Measurements from ENCODE around the gene TMEM39B. TPM values are rescaled to one million over a fixed set of nuclear protein-coding genes. Genes with fewer than 3 reads are reported as not detected.
"Not testable (repeated sequence)": the region's sequence is repeated elsewhere in the genome, so short reads cannot be mapped to it uniquely, and the experiment has no call there.

Gene TMEM39B
- polyA plus RNA-seq, 10 donors = 11.6 to 19.1 (median 13.2) TPM

DNA sequence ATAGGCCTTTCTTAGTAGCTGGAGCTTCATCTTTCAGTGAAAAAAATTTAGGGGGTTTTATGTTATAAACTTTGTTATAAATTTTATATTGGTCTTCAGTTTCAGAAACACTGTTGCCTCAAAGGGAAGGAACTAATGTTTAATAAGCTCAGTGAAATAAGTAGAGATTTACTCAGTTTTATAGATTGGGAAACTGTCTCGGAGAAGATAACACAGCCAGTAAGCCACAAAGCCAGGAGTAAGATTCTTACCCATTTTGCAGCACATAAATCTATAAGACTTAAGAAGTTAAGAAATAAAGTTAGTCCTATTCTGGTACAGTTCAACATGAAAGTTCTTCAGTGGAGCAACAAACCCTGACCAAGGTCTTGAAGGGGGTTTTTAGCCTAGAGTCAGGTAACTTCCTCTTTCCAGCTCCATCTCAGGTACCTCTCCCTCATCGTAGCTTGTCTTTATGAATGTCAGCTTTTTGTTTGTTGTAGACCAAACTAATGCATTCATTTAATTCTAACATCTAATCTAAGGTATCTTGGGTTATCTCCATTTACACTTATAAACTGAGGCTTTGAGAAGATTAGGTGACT is 38.4 kb downstream of the TMEM39B start:
- DNase-seq = no peak

DNA sequence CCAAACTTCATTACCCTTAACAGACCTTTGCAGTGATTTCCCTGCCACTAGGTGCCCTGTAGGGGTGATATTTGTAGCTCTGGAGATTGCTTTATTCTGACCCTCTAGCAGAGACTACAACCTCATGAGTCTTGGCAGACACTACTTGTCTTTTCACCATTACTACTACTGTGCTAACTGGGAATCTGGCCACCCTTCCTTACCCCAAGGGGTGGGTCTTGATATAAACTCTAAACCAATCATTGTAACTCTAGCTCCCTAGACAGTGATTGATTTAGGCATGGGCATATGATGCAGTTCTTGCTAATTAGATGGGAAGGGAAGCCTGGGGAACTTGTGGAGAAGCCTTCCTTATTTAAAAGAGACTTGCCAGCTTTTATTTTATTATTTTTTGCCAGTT is 39.0 kb downstream of the TMEM39B start:
- DNase-seq = no peak

DNA sequence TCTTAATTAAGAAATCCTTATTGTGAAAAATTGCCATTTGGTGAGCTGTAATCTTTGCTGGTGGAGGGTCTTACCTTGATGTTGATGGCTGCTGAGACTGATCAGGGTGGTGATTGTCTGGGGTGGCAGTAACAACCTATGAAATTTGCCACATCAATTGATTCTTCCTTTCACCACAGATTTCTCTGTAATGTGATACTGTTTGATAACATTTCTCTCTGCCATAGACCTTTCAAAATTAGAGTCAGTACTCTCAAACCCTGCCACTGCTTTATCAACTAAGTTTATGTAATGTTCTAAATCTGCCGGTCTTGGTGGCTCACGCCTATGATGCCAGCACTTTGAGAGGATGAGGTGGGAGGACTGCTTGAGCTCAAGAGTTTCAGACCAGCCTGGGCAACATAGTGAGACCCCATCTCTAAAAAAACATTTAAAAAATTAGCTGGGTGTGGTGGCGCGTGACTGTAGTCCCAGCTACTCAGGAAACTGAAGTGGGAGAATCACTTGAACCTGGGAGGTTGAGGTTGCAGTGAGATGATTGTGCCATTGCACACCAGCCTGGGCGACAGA is 40.2 kb downstream of the TMEM39B start:
- no peak for DNase-seq

DNA sequence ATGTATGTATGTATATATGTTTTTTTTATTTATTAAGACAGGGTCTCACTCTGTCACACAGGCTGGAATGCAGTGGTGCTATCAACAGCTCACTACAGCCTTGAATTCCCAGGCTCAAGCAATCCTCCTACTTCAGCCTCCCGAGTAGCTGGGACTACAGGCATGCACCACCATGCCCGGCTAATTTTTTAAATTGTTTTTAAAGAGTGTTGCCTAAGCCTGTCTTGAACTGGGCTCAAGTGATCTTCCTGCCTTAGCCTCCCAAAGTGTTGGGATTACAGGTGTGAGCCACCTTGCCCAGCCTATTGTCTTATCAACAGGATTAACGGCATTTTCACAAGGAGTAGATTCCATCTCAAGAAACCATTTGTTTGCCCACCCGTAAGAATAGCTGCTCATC is 40.7 kb downstream of the TMEM39B start:
- not testable (repeated sequence) for DNase-seq

DNA sequence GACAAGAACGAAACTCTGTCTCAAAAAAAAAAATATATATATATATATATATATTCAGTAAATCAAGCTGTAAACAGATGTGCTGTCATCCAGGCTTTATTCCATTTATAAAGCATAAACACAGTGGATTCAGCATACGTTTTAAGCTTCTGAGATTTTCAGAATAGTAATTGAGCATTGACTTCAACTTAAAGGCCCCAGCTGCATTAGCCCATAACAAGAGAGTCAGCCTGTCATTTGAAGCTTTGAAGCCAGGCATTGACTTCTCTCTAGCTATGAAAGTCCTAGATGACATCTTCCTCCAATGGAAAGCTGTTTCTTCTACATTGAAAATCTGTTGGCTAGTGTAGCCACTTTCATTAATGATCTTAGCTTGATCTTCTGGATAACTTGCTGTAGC is 41.7 kb downstream of the TMEM39B start:
- DNase-seq = no peak

DNA sequence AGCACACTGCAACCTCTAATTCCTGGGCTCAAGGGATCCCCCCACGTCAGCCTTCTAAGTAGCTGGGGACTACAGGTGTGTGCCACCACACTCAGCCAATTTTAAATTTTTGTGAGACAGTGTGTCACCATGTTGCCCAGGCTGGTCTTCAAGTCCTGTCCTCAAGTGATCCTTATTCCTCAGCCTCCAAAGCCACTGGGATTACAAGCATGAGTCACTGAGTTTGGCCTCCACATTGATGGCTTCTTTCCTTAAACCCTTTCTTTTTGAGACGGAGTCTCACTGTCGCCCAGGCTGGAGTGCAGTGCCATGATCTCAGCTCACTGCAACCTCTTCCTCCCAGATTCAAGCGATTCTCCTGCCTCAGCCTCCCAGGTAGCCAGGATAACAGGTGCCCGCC is 42.8 kb downstream of the TMEM39B start:
- DNase-seq = no peak

DNA sequence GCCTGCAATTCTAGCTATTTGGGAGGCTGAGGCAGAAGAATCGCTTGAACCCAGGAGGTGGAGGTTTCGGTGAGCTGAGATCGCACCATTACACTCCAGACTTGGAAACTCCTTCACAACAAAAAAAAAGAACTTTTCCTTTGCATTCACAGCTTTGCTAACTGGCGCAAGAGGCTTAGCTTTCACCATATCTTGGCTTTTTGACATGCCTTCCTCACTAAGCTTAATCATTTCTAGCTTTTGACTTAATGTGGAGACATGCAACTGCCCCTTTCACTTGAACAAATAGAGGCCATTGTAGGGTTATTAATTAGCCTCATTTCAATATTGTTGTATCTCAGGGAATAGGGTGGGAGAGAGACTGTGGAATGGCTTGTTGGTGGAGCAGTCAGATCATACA is 43.8 kb downstream of the TMEM39B start:
- DNase-seq = no peak

DNA sequence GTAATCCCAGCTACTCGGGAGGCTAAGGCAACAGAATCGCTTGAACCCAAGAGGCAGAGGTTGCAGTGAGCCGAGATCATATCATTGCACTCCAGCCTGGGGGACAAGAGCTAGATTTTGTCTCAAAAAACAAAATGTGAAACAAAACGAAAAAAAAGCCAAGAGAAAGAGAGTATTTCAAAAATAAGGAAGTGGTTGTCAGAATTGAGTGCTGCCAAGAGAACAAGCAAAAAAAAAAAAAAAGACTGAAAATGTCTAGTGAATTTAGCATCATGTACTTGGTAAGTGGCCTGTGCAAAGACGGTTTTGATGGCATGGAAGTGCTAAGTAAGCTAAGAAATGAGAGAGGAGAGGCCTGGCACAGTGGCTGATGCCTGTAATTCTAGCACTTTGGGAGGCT is 49.4 kb downstream of the TMEM39B start:
- DNase-seq = no peak

DNA sequence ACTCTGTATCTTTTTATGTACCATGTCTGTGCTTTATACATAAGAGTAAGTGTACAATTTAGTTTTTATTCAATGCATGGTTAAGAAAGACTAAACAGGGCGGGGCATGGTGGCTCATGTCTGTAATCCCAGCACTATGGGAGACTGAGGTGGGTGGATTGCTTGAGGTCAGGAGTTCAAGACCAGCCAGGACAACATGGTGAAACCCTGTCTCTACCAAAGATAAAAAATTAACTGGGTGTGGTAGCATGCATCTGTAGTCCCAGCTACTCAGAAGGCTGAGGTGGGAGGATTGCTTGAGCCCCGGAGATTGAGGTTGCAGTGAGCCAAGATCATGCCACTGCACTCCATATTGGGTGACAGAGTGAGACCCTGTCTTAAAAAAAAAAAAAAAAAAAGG is 50.6 kb downstream of the TMEM39B start:
- DNase-seq = not testable (repeated sequence)

DNA sequence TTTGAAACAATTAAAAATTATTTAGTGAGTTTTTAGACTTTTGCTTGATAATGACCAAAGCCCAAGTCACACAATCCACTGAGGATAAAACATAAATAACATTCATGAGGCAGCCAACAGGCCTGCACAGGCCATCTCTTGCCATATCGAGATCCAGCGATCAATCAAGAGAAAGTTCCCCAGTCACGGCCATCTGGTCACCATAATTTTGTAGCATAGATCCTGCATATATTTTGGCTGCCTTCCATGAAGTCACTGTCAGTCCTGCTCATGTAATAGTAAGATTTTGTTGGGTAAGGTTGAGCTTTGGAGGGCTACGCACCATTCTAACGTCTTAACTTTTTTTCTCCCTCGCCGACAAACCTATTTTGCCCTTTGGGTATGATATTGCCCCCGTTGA is 52.6 kb downstream of the TMEM39B start:
- no peak for DNase-seq

DNA sequence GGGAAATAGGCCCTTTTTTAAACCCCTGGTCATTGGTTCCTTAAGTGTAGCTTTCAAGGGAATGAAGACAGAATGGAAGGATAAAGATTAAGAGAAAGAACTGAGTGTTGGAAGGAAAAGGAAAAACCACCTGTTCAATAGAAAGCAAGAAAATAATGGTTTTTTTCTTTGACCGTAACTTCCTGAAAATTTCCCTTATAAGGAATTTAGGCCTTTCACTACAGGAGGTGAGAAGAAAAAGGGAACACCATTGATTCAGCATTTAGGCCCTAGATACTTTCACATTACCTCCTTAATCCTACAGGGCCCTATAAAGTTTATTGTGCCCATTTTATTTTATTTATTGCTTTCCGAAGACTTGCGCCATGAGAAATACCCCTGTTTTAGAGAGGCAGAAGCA is 54.0 kb downstream of the TMEM39B start:
- no peak for DNase-seq

DNA sequence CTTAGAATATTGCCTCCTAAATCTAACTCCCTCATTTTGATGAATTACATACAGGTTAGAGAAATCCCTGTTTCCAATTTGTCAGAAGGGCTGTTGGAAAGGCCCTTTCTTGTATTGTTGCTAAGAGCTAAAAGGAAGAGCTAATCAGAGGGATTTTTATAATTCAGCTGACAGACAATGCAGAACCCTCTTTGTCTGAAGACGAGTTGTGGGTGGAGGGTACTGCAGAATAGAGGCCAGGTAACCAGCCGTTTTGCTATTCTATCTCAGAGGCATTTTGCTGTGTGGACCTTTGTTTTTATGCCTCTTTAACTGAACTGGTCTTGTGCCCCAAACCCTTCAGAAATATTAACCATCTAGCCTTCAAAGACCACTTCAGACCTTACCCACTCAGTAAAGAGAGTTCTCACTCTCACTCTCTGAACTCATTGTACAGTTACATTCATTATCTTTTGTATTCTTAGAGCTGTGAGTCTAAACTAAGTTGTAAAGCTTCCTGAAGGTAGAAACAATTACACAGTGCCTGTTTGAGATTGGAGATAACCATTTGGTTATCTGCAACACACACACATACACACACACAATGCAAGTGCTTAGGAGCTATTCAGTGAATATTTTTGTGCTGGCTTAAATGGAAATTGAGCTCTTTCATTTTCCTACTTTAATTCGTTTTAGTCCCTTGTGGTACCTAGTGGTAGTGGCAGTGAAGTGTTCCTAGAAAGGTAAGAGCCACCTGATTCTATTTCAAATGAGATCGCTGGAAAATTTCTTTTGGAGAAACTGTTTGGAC is 54.9 kb downstream of the TMEM39B start:
- DNase-seq = no peak

DNA sequence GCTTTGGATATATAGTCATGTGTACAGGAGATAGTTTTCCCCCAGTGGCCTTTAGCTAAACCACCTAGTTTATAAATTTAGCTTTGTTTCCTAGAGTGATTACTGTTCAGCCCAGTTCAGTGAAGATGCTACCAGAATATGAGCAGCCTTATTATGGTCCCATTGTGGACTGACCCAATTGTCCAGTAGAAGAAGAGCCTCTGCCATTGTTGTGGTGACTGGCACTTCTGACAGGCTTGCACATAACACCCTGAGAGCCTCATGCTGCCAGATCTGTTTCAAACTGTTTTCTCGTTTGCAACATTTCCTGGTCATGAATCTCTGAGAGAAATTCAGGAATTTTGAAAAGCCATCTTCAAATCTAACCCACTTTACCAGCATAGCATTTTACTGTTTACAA is 55.7 kb downstream of the TMEM39B start:
- DNase-seq = no peak

DNA sequence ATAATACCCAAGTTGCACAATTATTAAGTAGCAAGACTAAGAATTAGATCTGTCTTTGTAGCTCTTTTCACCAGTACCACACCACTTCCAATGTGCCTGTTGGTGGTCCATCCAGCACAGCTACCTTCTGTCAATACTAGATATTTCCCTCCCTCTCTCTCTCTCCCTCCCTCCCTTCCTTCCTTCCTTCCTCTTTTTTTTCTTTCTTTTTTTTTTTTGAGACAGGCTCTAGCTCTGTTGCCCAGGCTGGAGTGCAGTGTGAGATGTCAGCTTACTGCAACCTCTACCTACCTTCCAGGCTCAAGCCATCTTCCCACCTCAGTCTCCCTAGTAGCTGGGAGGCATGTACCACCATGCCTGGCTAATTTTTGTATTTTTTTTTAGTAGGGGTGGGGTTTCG is 56.2 kb downstream of the TMEM39B start:
- no peak for DNase-seq

DNA sequence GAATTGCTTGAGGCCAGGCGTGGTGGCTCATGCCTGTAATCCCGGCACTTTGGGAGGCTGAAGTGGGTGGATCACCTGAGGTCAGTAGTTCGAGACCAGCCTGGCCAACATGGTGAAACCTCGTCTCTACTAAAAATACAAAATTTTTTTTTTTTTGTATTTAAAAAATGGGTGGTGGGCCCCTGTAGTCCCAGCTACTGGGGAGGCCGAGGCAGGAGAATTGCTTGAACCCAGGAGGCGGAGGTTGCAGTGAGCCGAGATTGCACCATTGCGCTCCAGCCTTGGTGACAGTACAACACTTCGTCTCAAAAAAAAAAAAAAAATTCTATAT is 61.2 kb downstream of the TMEM39B start:
- not testable (repeated sequence) for DNase-seq

DNA sequence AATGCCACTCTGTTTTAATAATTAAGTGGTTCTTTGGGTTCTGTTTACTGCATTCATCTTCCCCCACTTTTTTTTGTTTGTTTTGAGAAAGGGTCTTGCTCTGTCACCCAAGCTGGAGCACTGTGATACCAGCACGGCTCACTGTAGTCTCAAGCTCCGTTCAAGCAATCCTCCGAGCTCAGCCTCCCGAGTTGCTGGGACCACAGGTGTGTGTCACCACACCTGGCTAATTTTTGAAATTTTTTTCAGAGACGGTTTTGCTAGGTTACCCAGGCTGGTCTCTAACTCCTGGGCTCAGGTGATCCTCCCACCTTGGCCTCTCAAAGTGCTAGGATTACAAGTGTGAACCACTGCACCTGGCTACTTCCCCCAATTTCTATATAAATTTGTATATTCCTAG is 64.4 kb downstream of the TMEM39B start:
- DNase-seq = no peak

DNA sequence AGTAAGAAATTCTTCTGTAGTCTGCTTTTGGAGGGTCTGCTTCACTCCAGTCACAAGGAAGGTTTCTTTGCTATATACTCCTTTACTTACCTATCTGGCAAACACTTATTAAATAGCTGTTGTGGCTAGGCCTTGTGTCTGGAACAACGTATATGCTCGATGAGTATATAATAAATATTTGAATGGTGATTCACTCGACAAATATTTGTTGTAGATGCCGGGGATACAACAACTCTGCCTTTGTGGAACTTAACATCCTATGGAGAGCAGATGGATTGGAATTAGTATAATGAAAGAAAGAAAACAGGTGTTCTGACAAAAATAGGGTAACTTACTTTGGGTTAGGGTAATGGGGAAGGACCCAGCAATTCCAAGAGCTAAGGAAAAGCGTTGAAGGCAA is 66.2 kb downstream of the TMEM39B start:
- no peak for DNase-seq

DNA sequence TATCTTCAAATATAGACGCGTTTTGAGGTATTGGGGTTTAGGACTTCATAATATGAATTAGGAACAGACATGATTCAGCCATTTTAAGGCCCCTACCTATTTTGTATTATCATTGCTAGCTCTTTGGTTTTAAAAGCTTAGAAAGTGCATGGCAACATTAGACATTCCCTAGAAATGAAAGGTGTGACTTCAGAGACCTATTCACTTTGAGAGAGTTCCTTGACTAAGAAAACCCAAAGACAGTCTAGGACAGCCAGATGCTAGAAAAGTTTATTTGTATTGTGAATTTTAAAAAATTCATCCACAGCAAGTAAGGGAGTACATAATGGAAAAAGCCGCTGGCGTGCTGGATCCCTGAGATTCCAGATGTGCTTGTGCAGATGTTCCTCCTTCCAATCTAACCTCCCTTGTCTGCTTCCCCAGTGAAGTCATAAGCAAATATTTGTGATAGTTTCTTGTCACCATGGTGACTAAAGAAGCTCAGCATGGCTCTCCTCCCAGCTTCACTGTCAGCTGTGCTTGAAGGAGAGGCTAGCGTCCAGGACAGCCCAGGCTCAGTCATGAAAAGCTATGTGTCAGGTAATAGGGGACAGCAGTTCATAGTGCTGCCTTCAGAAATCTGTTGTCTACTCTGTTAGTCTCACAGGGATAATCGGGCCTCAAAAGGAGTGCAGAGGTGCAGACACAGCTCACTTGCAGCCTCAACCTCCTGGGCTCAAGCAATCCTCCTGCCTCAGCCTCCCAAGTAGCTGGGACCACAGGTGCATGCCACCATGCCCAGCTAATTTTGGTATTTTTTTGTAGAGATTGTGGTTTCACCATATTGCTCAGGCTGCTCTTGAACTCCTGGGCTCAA is 69.9 kb downstream of the TMEM39B start:
- peak; percentile 90 to 97 (median 93) for DNase-seq

DNA sequence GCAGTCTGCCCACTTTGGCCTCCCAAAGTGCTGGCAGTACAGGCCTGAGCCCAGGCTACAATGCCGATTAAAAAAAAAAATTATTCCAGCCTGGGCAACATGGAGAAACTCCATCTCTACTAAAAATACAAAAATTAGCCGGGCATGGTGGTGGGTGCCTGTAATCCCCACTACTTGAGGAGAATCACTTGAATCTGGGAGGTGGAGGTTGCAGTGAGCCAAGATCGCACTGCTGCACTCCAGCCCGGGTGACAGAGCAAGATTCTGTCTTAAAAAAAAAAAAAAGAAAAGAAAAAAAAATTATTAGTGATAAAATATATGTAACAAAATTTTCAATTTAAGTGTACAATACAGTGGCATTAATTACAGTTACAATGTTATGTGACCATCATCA is 70.6 kb downstream of the TMEM39B start:
- DNase-seq = not testable (repeated sequence)

DNA sequence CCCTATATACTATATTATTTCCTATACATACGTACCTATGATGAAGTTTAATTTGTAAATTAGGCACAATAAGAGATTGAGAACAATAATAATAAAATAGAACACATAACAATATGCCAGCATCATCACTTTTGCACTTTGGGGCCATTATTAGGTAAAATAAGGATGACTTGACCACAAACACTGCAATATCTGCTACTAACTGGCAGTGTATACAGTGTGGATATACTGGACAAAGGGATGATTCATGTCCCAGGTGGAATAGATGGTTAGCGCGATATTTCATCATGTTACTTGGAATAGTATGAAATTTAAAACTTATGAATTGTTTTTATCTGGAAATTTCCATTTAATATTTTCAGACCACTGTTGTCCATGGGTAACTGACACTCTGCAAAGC is 71.3 kb downstream of the TMEM39B start:
- peak in 1 of 3 donors; percentile 34 for DNase-seq

DNA sequence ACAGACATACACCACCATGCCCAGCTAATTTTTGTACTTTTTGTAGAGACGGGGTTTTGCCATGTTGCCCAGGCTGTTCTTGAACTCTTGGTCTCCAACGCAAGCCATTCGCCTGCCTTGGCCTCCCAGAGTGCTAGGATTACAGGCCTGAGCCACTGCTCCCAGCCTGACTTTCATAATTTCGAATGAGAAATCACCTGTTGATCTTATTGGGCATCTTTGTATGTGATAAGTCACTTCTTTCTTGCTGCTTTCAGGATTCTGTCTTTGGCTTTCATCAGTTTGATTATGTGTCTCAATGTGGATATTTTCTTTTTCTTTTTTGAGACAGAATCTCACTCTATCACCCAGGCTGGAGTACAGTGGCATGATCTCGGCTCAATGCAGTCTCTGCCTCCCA is 75.1 kb downstream of the TMEM39B start:
- not testable (repeated sequence) for DNase-seq

DNA sequence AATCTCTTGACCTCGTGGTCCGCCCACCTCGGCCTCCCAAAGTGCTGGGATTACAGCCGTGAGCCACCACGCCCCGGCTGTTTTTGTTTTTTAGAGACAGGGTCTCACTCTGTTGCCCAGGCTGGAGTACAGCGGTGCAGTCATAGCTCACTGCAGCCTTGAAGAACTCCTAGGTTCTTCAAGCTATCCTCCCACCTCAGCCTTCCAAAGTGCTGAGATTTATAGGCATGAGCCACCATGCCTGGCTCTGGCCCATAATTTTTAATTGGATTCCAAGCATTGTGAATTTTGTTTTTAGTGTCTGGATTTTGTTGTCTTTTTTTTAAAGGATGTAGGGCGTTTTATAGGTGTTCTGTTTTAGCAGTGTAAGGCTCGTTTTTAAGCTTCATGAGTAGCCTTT is 78.1 kb downstream of the TMEM39B start:
- DNase-seq = no peak
